Activated CD4-positive, alpha-beta T cell treated with anti-CD3 and anti-CD28 coated beads, Interleukin-2, amount 50 U/mL, for 24 hours (primary cell): ENCODE results near the gene AEBP1.

Source experiments
- DNase-seq, 2 donors: peaks; one replicate each; pipeline ENCODE4 v3.0.0-alpha.2; 2020; ENCODE audit warnings: low read depth in 1 of 2, low spot score in 1 of 2

Gene AEBP1

GRCh38 chr7:44103923-44104859 is at the start of gene AEBP1:
Gene AEBP1 (plus strand): TSS chr7:44104345. CDS start chr7:44104666, 321 bp downstream.
- no peak for DNase-seq

- no peak for DNase-seq
Observed at GRCh38 chr7:44056681-44057080, 47.5 kb upstream of the AEBP1 start.

DNA sequence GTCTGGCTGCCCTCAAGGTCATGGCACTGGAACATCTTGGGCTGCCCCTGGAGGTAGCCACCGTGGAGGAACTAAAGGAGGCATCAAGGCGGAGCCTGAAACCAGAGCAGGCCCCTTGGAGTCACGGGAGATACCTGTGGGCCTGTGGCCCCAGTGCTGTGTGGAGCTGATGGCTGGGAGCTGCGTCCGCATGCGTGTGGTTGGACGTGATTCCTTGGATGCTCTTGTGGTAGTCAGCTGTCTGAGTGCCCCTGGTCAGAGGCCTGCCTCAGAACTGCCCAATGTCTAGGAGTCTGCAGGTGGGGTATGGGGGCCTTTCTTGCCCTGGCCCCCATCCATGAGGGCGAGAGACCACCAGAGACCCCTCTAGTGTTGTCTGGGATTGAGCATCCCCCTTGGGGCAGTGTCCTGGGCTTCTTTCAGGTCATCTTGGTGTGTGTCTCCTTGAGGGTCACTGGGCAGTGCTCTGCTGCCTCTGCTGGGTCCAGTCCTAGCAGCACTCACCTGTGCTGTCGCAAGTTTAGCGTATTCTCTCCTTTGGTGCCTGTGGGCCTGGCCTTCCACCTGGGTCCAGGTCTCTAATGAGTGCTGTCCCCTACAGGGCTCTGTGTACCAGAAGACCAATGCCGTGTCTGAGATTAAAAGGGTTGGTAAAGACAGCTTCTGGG is 46.8 kb upstream of the AEBP1 start:
- DNase-seq: no peak

- DNase-seq: no peak
Observed at GRCh38 chr7:44057849-44058758, 46.0 kb upstream of the AEBP1 start.

- DNase-seq: no peak
Observed at GRCh38 chr7:44058759-44059218, 45.4 kb upstream of the AEBP1 start.

- no peak for DNase-seq
Observed at GRCh38 chr7:44059219-44060090, 44.7 kb upstream of the AEBP1 start.

GRCh38 chr7:44060091-44060947 is 43.8 kb upstream of the AEBP1 start:
- DNase-seq: no peak

- DNase-seq: no peak
Observed at GRCh38 chr7:44060948-44061644, 43.0 kb upstream of the AEBP1 start.

- no peak for DNase-seq
Observed at GRCh38 chr7:44061645-44062179, 42.4 kb upstream of the AEBP1 start.

DNA sequence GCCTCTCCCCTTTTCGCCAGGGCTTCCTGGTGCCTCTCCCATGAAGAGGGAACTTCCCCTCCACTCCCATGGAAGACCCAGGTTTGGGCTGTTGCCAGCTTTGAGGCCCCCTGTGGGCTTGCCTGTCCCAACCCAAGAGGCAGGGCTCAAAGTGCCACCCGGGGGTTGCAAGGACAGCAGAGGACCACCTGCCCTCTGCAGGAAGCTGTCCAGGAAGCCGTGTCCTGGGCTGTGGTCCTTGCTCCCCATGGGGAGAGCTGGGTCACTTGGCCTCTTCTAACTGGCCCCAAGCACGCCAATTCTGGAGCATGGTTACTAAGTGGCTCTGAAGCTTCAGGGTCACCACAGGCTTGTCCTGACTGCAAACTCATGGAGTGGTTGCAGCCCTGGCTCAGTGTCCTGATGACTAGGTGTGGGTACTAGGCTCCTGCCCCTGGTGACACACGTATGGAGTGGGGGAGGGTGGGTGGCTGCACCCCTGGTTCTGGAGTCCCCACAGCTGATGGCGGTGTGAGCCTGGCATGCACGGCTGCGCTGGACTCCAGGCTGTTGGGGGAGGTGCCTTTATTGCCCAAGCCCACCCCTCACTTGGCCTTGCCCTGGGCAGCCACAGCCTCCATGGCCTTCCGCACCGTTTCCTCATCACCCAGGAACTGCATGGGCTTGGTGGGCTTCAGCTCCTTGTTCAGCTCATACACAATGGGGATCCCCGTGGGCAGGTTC is 41.8 kb upstream of the AEBP1 start:
- no peak for DNase-seq

GRCh38 chr7:44062903-44063295 is 41.2 kb upstream of the AEBP1 start:
- DNase-seq: no peak

DNA sequence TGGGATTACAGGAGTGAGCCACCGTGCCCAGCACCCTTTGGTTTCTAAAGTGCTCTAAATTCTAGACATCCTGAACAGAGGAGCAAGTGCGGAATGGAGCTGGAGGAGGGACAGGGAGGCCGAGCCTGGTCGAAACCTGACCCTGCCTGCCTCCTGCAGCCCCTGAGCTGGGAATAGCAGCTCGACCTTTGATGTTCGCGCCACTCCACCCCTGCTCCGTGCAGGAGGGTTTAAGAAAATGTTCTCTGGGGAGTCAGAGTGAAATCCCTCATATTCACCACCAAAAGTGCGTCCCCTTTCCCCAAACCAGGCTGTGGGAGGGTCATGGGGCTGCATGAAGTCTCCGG is 40.6 kb upstream of the AEBP1 start:
- no peak for DNase-seq

GRCh38 chr7:44063894-44064651 is 40.1 kb upstream of the AEBP1 start:
- DNase-seq: no peak

DNA sequence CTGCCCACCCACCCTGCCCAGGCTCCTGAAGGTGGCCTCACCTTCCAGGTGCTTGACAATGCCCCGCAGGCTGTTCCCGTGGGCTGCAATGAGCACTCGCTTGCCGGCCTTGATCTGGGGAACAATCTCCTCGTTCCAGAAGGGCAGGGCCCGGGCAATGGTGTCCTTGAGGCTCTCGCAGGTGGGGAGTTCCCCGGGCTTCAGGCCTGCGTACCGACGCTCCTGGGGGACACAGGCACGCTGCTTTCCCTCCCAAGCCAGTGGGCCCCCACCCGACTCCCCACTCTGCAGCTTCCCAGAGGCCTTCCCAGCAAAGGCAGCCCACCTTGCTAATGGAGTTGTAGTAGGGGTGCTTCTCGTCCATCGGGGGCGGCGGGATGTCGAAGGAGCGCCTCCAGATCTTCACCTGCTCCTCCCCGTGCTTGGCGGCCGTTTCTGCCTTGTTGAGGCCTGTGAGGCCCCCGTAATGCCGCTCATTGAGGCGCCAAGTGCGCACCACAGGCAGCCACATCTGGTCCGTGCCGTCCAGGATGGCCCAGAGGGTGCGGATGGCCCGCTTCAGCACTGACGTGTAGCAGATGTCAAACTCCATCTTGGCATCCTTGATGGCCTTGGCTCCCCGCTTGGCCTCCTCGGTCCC is 39.2 kb upstream of the AEBP1 start:
- DNase-seq: no peak

- DNase-seq: no peak
Observed at GRCh38 chr7:44065431-44066110, 38.6 kb upstream of the AEBP1 start, which contains the start of gene PGAM2. Gene PGAM2 (minus strand): TSS chr7:44065567. CDS start chr7:44065529, 38 bp downstream.

- no peak for DNase-seq
Observed at GRCh38 chr7:44066111-44066460, 38.1 kb upstream of the AEBP1 start.
